Karpas-422 (cell line): ENCODE measurements around the gene AZU1. TPM values are rescaled to one million over a fixed set of nuclear protein-coding genes. Genes with fewer than 3 reads are reported as not detected.

Experiments
- DNase-seq: peaks from one replicate; pipeline ENCODE4 v3.0.0-alpha.2; 2015
- H2AFZ ChIP-seq: fragments of 200-600 bp; sonication (generic); 2 replicates; pipeline ENCODE4 v1.6.1; 2014; ENCODE audit warnings: antibody characterized with exemption, low read length, mixed read lengths
- H3K27ac ChIP-seq: fragments of 200-600 bp; sonication (generic); 2 replicates; pipeline ENCODE4 v1.5.1; 2014; ENCODE audit warnings: mild to moderate bottlenecking, low read length, moderate library complexity
- H3K27me3 ChIP-seq: fragments of 200-600 bp; sonication (generic); 2 replicates; pipeline ENCODE4 v1.6.1; 2014; ENCODE audit warnings: low read length, mixed read lengths
- H3K36me3 ChIP-seq: fragments of 200-600 bp; sonication (generic); 2 replicates; pipeline ENCODE4 v1.6.1; 2014; ENCODE audit warnings: low read length, mixed read lengths; ENCODE audit not compliant: insufficient read depth
- H3K4me1 ChIP-seq: fragments of 200-600 bp; sonication (generic); 2 replicates; pipeline ENCODE4 v1.6.1; 2014; ENCODE audit warnings: mild to moderate bottlenecking, low read length, mixed read lengths
- H3K4me2 ChIP-seq: fragments of 200-600 bp; sonication (generic); 2 replicates; pipeline ENCODE4 v1.6.1; 2014; ENCODE audit warnings: low read length, low read depth, mild to moderate bottlenecking; ENCODE audit not compliant: poor library complexity, severe bottlenecking
- H3K4me3 ChIP-seq: fragments of 200-600 bp; sonication (generic); 2 replicates; pipeline ENCODE4 v1.5.1; 2014; ENCODE audit warnings: mild to moderate bottlenecking, antibody characterized with exemption, low read length, mixed read lengths
- H3K79me2 ChIP-seq: fragments of 200-600 bp; sonication (generic); 2 replicates; pipeline ENCODE4 v1.6.1; 2014; ENCODE audit warnings: mild to moderate bottlenecking, low read length, mixed read lengths
- H3K9ac ChIP-seq: fragments of 200-600 bp; sonication (generic); 2 replicates; pipeline ENCODE4 v1.6.0; 2014; ENCODE audit warnings: low read length
- H3K9me2 ChIP-seq: fragments of 200-600 bp; sonication (generic), shearing (Covaris generic); replicated peaks from 2 replicates; pipeline ENCODE4 v1.6.0; 2014; ENCODE audit warnings: mild to moderate bottlenecking, low read length, moderate library complexity; ENCODE audit not compliant: insufficient read depth
- H3K9me3 ChIP-seq: fragments of 300-700, 200-600 bp; sonication (generic); 2 replicates; pipeline ENCODE4 v1.6.1; 2014; ENCODE audit warnings: low read length, mixed read lengths
- H4K20me1 ChIP-seq: fragments of 200-600 bp; sonication (generic); 2 replicates; pipeline ENCODE4 v1.6.1; 2014; ENCODE audit warnings: mild to moderate bottlenecking, antibody characterized with exemption, low read length, low read depth; ENCODE audit not compliant: insufficient read depth
- total RNA-seq: library from RNA; depleted of rRNA; stranded (reverse); fragments of >200 nt; shearing (Covaris generic); gene quantifications from 2 replicates; pipeline ENCODE4 v1.2.3, GENCODE V29; 2014; ENCODE audit warnings: low replicate concordance

Gene AZU1
- total RNA-seq, 1 experiment from 2014 or later, result not detected

GRCh38 chr19:801030-801860 lies 26.4 kb upstream of the AZU1 start:
- Histone ChIP-seq H3K27ac (no peak overlapping the region), H3K9me2 (no peaks in the 10 kb centered on the region), H3K27me3 (no peaks in the 10 kb centered on the region), H2AFZ (no peak overlapping the region), H3K9ac (no peak overlapping the region), H3K4me2 (no peak overlapping the region), H4K20me1 (peaks cover 75% of the 10 kb centered on the region), H3K36me3 (peaks cover 61% of the 10 kb centered on the region), H3K4me1 (peaks cover 13% of the 10 kb centered on the region), H3K9me3 (no peaks in the 10 kb centered on the region), H3K79me2 (peaks cover 59% of the 10 kb centered on the region), H3K4me3 (no peak overlapping the region)
- no peak for DNase-seq

- no peaks in the 10 kb centered on the region for H3K9me2 ChIP-seq
- H3K27ac ChIP-seq, result no peak overlapping the region
- no peak overlapping the region for H3K4me2 ChIP-seq
Measured at GRCh38 chr19:801861-802497, 25.7 kb upstream of the AZU1 start.

GRCh38 chr19:802498-803098 lies 25.0 kb upstream of the AZU1 start:
- Histone ChIP-seq H3K27me3 (no peaks in the 10 kb centered on the region), H3K79me2 (peaks cover 65% of the 10 kb centered on the region), H4K20me1 (peaks cover 88% of the 10 kb centered on the region), H3K36me3 (peaks cover 73% of the 10 kb centered on the region), H3K9ac (no peak overlapping the region), H3K4me2 (no peak overlapping the region), H3K27ac (no peak overlapping the region), H3K9me3 (no peaks in the 10 kb centered on the region), H3K4me3 (no peak overlapping the region), H2AFZ (no peak overlapping the region), H3K9me2 (no peaks in the 10 kb centered on the region), H3K4me1 (peaks cover 13% of the 10 kb centered on the region)
- no peak for DNase-seq

More at GRCh38 chr19:801861-802497, 25.7 kb upstream of the AZU1 start:
- Histone ChIP-seq H2AFZ (no peak overlapping the region), H3K36me3 (peaks cover 66% of the 10 kb centered on the region), H4K20me1 (peaks cover 82% of the 10 kb centered on the region), H3K79me2 (peaks cover 63% of the 10 kb centered on the region), H3K4me3 (no peak overlapping the region), H3K9ac (no peak overlapping the region), H3K4me1 (peaks cover 13% of the 10 kb centered on the region), H3K9me3 (no peaks in the 10 kb centered on the region), H3K27me3 (no peaks in the 10 kb centered on the region)
- DNase-seq, result no peak

GRCh38 chr19:803099-803561 lies 24.5 kb upstream of the AZU1 start:
- Histone ChIP-seq H3K79me2 (peaks cover 62% of the 10 kb centered on the region), H3K27ac (no peak overlapping the region), H3K9ac (no peak overlapping the region), H3K4me2 (no peak overlapping the region), H3K36me3 (peaks cover 76% of the 10 kb centered on the region), H3K27me3 (no peaks in the 10 kb centered on the region), H3K9me3 (no peaks in the 10 kb centered on the region), H4K20me1 (peaks cover 91% of the 10 kb centered on the region), H3K4me1 (peaks cover 13% of the 10 kb centered on the region), H3K4me3 (no peak overlapping the region), H2AFZ (no peak overlapping the region), H3K9me2 (no peaks in the 10 kb centered on the region)
- DNase-seq, result no peak

- Histone ChIP-seq H3K9ac (no peak overlapping the region), H3K9me3 (no peaks in the 10 kb centered on the region), H3K27me3 (no peaks in the 10 kb centered on the region), H2AFZ (no peak overlapping the region), H3K9me2 (no peaks in the 10 kb centered on the region), H4K20me1 (peaks cover 84% of the 10 kb centered on the region), H3K27ac (no peak overlapping the region), H3K4me3 (no peak overlapping the region), H3K36me3 (peaks cover 69% of the 10 kb centered on the region), H3K4me1 (peaks cover 9% of the 10 kb centered on the region), H3K4me2 (no peak overlapping the region), H3K79me2 (peaks cover 55% of the 10 kb centered on the region)
- no peak for DNase-seq
Measured at GRCh38 chr19:803686-804418, 23.8 kb upstream of the AZU1 start.

- peaks cover 1% of the 10 kb centered on the region for H3K4me1 ChIP-seq
- H3K9me2 ChIP-seq, result no peaks in the 10 kb centered on the region
- H3K27me3 ChIP-seq, result no peaks in the 10 kb centered on the region
- H3K9me3 ChIP-seq, result no peaks in the 10 kb centered on the region
- peaks cover 47% of the 10 kb centered on the region for H3K79me2 ChIP-seq
- H3K4me3 ChIP-seq, result no peak overlapping the region
- H3K4me2 ChIP-seq, result no peak overlapping the region
- no peak overlapping the region for H3K27ac ChIP-seq
- H3K36me3 ChIP-seq, result peaks cover 65% of the 10 kb centered on the region
- no peak for DNase-seq
- no peak overlapping the region for H2AFZ ChIP-seq
- H4K20me1 ChIP-seq, result peaks cover 80% of the 10 kb centered on the region
- no peak overlapping the region for H3K9ac ChIP-seq
Measured at GRCh38 chr19:804419-805165, 23.0 kb upstream of the AZU1 start.

GRCh38 chr19:805166-805551 lies 22.5 kb upstream of the AZU1 start:
- Histone ChIP-seq H3K4me2 (no peak overlapping the region), H3K27ac (no peak overlapping the region), H3K4me3 (no peak overlapping the region), H3K79me2 (peaks cover 42% of the 10 kb centered on the region), H3K36me3 (peaks cover 65% of the 10 kb centered on the region), H3K9ac (no peak overlapping the region), H3K4me1 (no peaks in the 10 kb centered on the region), H2AFZ (no peak overlapping the region), H3K27me3 (no peaks in the 10 kb centered on the region), H3K9me3 (no peaks in the 10 kb centered on the region), H4K20me1 (peaks cover 79% of the 10 kb centered on the region), H3K9me2 (no peaks in the 10 kb centered on the region)
- no peak for DNase-seq
